ENCODE measurements around the gene COL8A1. TPM values are rescaled to one million over a fixed set of nuclear protein-coding genes. Genes with fewer than 3 reads are reported as not detected.
A peak's percentile ranks its signal among the peaks of the same experiment; 100 is the strongest.

COL8A1 gene
- total RNA-seq, 1 donor from 2014 or later, result 123 TPM

DNA sequence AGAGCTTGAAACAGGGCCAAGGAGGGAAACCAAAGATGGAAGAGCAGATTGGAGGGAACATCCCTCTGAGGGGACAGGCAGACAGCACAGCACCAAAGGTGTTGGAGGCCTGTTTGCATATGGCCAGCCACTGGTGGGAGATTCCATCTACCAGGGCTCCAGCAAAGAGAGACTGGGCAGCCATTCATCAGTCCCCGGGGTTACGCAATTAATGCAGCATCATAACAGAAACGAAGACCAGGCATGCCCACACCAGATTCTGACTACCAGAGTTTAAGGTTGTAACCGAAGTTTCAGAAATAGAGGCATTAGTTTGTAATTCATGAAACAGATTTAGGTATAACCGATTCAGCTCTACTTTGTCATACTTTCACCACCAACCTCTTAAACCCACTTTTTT, 58.1 kb downstream of the COL8A1 start:
- H3K4me3 Mint-ChIP-seq (ENCODE audit: unreplicated experiment), result no peak overlapping the region
- no peak for TF ChIP-seq EZH2 (IDR thresholded peaks at IDR 0.05; ENCODE audit: insufficient read depth, low read length)
- TF ChIP-seq, protein P1, sequence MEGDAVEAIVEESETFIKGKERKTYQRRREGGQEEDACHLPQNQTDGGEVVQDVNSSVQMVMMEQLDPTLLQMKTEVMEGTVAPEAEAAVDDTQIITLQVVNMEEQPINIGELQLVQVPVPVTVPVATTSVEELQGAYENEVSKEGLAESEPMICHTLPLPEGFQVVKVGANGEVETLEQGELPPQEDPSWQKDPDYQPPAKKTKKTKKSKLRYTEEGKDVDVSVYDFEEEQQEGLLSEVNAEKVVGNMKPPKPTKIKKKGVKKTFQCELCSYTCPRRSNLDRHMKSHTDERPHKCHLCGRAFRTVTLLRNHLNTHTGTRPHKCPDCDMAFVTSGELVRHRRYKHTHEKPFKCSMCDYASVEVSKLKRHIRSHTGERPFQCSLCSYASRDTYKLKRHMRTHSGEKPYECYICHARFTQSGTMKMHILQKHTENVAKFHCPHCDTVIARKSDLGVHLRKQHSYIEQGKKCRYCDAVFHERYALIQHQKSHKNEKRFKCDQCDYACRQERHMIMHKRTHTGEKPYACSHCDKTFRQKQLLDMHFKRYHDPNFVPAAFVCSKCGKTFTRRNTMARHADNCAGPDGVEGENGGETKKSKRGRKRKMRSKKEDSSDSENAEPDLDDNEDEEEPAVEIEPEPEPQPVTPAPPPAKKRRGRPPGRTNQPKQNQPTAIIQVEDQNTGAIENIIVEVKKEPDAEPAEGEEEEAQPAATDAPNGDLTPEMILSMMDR (IDR thresholded peaks at IDR 0.05; ENCODE audit: insufficient read depth, low read depth, low read length), result no peak

DNA sequence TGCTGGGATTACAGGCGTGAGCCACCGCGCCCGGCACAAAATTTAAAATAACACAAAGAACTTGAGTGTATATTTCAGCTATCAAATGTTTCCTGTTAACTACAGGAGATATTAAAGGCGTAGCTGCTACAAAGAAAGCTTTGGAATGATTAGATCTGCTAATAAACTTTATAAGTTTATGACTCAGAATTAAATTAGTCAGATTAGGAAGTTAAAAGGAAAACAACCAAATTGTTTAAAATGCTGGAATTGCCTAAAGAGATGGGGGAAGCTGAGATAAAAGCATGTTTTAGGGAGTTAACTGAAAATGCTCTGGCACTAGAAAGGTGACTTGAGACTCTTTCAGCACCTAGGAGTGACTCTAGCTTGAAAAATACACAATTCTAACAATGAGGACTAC, 58.9 kb downstream of the COL8A1 start:
- no peak overlapping the region for H3K4me3 ChIP-seq (ENCODE audit: insufficient read depth, low read depth, low read length)
- Mint-ChIP-seq H3K36me3 (ENCODE audit: low read depth, unreplicated experiment) (peaks cover 15% of the 10 kb centered on the region), H3K4me1 (ENCODE audit: low read depth, unreplicated experiment) (peaks cover 26% of the 10 kb centered on the region), H3K27me3 (ENCODE audit: low read depth, unreplicated experiment) (no peaks in the 10 kb centered on the region), H3K9me3 (ENCODE audit: unreplicated experiment) (no peaks in the 10 kb centered on the region), H3K27ac (ENCODE audit: unreplicated experiment) (no peak overlapping the region), H3K4me3 (ENCODE audit: unreplicated experiment) (no peak overlapping the region)
- no peak overlapping the region for H3K4me2 ChIP-seq (ENCODE audit: low read length)
- no peak for DNase-seq (ENCODE audit: low read depth)
- H2AFZ ChIP-seq (ENCODE audit: low read depth, low read length), result no peak overlapping the region
- FAIRE-seq, result no peak
- peaks cover 13% of the 10 kb centered on the region for H3K36me3 ChIP-seq (ENCODE audit: insufficient read depth, low read length)
- no peaks in the 10 kb centered on the region for H4K20me1 ChIP-seq (ENCODE audit: insufficient read depth, low read length)
- H3K27ac ChIP-seq (ENCODE audit: low read depth, low read length), result no peak overlapping the region
- H3K4me1 ChIP-seq (ENCODE audit: insufficient read depth, low read length), result peaks cover 28% of the 10 kb centered on the region
- H3K27me3 ChIP-seq (ENCODE audit: insufficient read depth, low read length), result no peaks in the 10 kb centered on the region
- H3K9me3 ChIP-seq (ENCODE audit: insufficient read depth, low read depth, low read length), result no peaks in the 10 kb centered on the region
- H3K9ac ChIP-seq (ENCODE audit: low read length), result no peak overlapping the region
- H3K79me2 ChIP-seq (ENCODE audit: insufficient read depth, low read length), result peaks cover 16% of the 10 kb centered on the region
- TF ChIP-seq, protein P1 (IDR thresholded peaks at IDR 0.05; ENCODE audit: insufficient read depth, low read depth, low read length), result no peak
- TF ChIP-seq EZH2 (IDR thresholded peaks at IDR 0.05; ENCODE audit: insufficient read depth, low read length), result no peak

More for the DNA sequence above, 58.1 kb downstream of the COL8A1 start:
- H3K4me3 ChIP-seq (ENCODE audit: insufficient read depth, low read depth, low read length), result no peak overlapping the region
- peaks cover 14% of the 10 kb centered on the region for H3K79me2 ChIP-seq (ENCODE audit: insufficient read depth, low read length)
- peaks cover 20% of the 10 kb centered on the region for H3K4me1 Mint-ChIP-seq (ENCODE audit: low read depth, unreplicated experiment)
- peaks cover 18% of the 10 kb centered on the region for H3K36me3 Mint-ChIP-seq (ENCODE audit: low read depth, unreplicated experiment)
- H3K9me3 Mint-ChIP-seq (ENCODE audit: unreplicated experiment), result no peaks in the 10 kb centered on the region
- H3K4me2 ChIP-seq (ENCODE audit: low read length), result no peak overlapping the region
- FAIRE-seq (no peak), DNase-seq (ENCODE audit: low read depth) (no peak)
- no peaks in the 10 kb centered on the region for H4K20me1 ChIP-seq (ENCODE audit: insufficient read depth, low read length)
- H3K4me1 ChIP-seq (ENCODE audit: insufficient read depth, low read length), result peaks cover 24% of the 10 kb centered on the region
- H3K27me3 Mint-ChIP-seq (ENCODE audit: low read depth, unreplicated experiment), result no peaks in the 10 kb centered on the region
- no peaks in the 10 kb centered on the region for H3K27me3 ChIP-seq (ENCODE audit: insufficient read depth, low read length)
- peaks cover 10% of the 10 kb centered on the region for H3K36me3 ChIP-seq (ENCODE audit: insufficient read depth, low read length)
- H3K9ac ChIP-seq (ENCODE audit: low read length), result no peak overlapping the region
- H3K27ac ChIP-seq (ENCODE audit: low read depth, low read length), result no peak overlapping the region
- H2AFZ ChIP-seq (ENCODE audit: low read depth, low read length), result no peak overlapping the region
- H3K9me3 ChIP-seq (ENCODE audit: insufficient read depth, low read depth, low read length), result no peaks in the 10 kb centered on the region
- no peak overlapping the region for H3K27ac Mint-ChIP-seq (ENCODE audit: unreplicated experiment)

DNA sequence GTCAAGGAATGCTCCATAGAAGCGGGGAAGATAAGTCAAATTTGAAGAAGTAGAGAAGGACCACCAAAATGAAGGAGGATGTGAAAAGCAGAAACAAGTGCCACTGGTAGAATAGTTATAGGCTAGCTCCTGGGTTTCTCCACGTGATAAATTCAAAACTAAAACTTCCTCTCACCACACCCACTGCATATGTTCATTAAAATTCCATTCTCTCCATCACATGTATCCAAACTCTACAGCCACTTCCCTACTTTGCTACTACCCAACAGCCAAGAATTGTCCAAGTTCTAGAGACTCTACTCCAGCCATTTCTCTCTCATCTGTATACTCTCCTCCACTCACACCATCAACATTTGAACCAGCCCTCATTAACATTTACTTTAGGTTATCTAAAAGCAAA, 60.5 kb downstream of the COL8A1 start:
- no peaks in the 10 kb centered on the region for H3K27me3 ChIP-seq (ENCODE audit: insufficient read depth, low read length)
- H3K9me3 ChIP-seq (ENCODE audit: insufficient read depth, low read depth, low read length), result no peaks in the 10 kb centered on the region
- Mint-ChIP-seq H3K27me3 (ENCODE audit: low read depth, unreplicated experiment) (no peaks in the 10 kb centered on the region), H3K4me3 (ENCODE audit: unreplicated experiment) (no peak overlapping the region), H3K36me3 (ENCODE audit: low read depth, unreplicated experiment) (peaks cover 14% of the 10 kb centered on the region), H3K4me1 (ENCODE audit: low read depth, unreplicated experiment) (peaks cover 42% of the 10 kb centered on the region), H3K27ac (ENCODE audit: unreplicated experiment) (peak overlapping the region; percentile 59), H3K9me3 (ENCODE audit: unreplicated experiment) (no peaks in the 10 kb centered on the region)
- FAIRE-seq, result no peak
- no peak overlapping the region for H2AFZ ChIP-seq (ENCODE audit: low read depth, low read length)
- peaks cover 41% of the 10 kb centered on the region for H3K4me1 ChIP-seq (ENCODE audit: insufficient read depth, low read length)
- no peaks in the 10 kb centered on the region for H4K20me1 ChIP-seq (ENCODE audit: insufficient read depth, low read length)
- TF ChIP-seq, protein P1 (IDR thresholded peaks at IDR 0.05; ENCODE audit: insufficient read depth, low read depth, low read length), result no peak
- no peak for TF ChIP-seq EZH2 (IDR thresholded peaks at IDR 0.05; ENCODE audit: insufficient read depth, low read length)
- no peak for DNase-seq (ENCODE audit: low read depth)
- peak overlapping the region; percentile 91 for H3K27ac ChIP-seq (ENCODE audit: low read depth, low read length)
- peak overlapping the region; percentile 69 for H3K4me2 ChIP-seq (ENCODE audit: low read length)
- H3K9ac ChIP-seq (ENCODE audit: low read length), result peak overlapping the region; percentile 76
- no peak overlapping the region for H3K4me3 ChIP-seq (ENCODE audit: insufficient read depth, low read depth, low read length)
- H3K36me3 ChIP-seq (ENCODE audit: insufficient read depth, low read length), result peaks cover 15% of the 10 kb centered on the region
- H3K79me2 ChIP-seq (ENCODE audit: insufficient read depth, low read length), result peaks cover 15% of the 10 kb centered on the region
